GM18909 (cell line): ENCODE measurements around the gene POLR2F.

Experiments used
- ATAC-seq: cut with Tn5 transposase; IDR thresholded peaks from one replicate; pipeline ENCODE4 v1.9.1; 2021; ENCODE audit warnings: mild to moderate bottlenecking; ENCODE audit not compliant: unreplicated experiment, poor library complexity

The POLR2F gene

DNA sequence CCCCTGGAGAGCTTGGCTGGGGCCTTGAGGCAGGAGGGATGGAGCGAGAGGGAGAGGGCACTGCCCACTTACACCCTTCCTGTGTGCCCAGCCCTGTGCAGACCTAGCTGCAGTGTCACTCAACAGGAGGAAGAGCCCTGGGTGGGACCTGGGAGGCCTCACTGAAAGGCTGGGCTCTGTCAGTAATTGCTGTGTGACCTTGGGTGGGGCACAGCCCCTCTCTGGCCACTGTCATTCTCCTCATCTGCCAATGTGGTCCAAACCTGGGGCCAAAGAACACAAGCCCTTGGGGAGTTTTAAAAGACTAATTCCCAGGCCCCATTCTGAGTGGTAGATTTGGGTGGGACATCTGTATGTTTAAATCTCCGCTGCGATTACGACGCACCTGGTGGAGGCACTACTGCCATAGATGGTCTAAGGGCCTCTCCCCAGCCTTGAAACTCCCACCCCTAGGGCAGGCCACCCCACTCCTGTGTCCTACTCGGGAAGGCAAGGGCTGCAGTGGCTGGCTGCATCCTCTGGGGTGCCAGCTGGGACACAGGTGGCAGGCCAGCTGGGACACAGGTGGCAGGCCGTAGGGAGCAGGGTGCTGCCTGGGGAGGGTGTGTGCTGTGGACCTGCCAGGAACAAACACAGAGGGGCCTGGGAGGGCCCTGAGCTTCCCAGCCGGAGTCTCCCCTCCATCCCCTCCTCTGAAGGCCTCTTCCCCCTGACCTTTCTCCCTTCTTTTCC lies 43.2 kb downstream of the POLR2F start:
- ATAC-seq, result no peak

DNA sequence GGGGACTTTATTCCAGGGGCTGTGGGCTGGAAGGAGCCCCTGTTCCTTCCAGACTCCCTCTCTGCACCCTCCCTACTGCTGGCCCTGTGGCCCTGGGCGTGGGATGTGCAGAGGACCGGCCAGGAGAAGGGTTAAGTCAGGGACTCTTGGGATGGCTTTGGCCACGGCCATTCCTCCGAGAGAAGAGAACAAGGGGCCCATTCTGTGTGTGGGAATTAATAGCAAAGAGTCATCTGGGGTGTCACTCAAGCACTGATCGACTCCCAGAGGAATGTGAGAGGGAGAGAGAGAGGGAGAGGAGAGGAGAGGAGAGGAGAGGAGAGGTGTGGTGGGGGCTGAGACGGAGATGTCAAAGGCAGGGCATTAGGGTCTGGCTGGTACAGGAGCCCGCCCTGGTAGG lies 45.0 kb downstream of the POLR2F start:
- no peak for ATAC-seq

DNA sequence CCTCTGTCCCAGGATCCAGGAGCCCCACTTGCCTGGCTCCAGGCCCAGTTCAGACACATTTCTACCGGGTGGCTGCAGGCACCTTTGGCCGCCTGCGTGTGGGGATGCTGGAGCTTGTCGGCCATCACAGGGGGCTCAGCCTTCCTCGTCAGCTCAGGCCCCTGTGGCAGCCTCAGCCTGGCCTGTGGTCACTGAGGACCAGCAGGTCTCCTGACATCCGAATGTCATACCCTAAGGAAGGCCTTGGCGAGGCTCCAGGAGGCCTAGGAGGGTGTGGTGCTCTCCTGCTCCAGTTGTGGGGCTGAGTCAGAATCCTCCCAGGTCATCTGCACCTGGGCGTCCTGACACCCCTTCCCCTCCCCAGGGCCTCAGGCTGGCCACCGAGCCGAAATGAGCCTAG lies 45.7 kb downstream of the POLR2F start:
- ATAC-seq, result no peak

DNA sequence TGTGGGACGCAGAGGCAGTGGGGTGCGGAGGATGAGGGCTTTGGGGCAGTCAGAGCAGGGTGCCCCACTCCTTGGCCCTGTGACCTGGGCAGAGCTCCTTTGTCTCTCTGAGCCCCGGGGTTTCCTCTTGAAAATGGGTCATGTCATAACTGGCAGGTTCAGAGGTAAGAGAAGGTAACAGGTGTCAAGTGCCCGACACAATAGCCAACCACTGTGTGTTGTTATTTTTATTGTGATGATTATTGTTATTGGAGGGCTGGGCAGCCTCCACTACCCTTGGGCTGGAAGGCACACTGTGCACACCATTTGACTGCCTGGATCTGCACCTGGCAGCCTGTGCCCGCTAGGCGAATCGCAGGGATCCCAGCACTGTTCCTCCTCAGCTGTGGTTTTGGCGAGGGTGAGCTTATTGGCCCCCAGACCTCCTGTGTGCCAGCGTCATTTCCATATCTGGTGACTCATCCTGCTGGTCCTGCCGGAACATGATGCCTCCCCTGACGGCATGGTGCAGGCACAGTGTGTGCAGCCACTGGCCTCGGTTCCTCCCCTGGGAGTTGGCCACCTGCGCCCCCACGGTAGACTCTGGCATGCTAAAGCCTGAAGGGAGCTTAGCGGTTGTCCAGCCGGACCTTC lies 46.3 kb downstream of the POLR2F start:
- no peak for ATAC-seq

DNA sequence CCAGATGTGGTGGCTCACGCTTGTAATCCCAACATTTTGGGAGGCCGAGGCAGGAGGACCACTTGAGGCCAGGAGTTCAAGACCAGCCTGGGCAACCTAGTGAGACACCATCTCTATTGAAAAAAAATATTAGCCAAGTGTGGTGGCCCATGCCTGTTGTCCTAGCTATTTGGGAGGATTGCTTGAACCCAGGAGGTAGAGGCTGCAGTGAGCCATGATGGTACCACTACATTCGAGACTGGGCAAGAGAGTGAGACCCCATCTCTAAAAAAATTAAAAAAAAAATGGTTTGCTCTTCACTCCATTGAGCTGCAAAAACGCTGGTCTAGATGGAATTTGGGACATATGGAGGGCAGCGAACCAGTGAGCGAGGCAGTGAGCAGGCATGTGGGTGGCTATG lies 52.4 kb downstream of the POLR2F start:
- no peak for ATAC-seq

DNA sequence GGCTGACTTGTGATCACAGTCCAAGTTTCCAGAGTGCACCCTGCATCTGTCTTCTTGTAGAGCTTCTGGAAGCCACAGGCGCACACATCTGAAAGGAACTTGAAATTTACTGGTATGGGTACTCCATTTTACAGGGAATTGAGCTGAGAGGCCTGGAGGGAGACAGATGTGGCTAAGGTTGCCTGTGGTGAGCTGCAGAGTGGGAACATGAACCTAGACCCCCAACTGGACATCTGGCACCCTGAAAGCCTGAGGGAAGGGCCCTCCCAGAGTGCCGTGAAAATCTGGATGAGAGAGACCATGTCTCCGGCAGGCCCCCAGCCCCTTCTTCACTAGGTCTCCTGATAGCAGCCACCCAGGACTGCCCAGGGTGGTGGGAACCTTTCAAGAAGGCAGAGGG lies 53.4 kb downstream of the POLR2F start:
- ATAC-seq, result no peak

DNA sequence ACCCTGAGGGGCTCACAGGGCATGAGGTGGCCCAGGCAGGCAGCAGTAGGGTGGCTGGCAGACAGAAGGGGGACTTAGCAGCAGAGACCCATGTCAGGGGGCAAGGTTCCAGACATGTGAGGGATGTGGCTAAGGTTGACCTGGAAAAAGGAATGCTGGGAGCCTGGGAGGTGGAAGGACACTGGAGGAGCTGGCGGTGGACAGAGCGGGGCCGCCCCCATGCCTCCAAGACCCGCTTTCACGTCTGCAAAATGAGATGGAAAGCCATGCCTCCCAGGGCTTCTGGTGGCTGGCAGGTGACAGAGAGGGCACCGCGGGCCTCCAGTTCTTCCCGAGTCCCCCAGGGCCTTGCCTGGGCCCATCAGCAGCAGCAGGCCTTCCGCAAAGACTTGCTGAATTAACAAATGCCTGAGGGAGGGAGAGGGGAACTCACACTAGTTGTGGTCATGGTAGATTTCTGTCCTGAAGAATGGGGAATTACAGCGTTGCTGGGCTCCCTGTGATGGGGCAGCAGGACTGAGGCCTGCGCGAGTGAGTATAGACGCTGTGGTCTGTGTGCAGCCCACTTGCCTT lies 53.9 kb downstream of the POLR2F start:
- ATAC-seq, result no peak

DNA sequence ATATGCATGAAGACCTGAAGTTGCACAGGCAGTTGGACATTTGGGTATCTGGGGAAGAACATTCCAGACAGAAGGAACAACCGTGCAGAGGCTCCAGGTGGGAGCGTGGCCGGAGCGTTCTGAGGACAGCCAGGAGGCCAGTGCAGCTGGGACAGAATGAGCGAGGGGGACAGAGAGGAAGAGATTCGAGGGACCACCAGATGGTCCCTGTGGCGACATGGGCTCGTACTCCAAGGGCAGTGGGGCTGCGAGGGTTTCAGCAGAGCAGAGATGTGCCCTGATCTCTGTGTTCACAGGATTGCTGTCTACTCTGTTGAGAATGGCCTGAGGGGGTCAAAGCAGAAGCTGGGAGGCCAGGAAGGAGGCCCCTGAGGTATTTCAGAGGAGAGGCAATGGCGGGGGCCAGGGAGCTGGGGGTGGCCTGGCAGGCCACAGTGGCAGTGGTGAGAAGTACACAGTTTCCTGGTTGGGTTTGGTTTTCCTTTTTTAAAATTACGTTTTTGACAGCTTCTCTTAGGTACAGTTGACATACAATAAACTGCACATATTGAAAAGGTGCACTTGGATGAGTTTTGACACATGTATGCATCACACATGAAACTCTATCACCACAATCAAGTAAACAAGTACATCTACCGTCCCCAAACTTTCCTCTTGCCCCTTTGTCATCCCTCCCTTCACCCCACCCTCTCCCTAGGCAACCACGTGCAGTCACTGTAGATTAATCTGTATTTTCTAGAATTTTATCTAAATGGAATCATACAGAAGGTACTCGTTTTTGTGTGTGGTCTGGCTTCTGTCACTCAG lies 55.7 kb downstream of the POLR2F start:
- ATAC-seq, result no peak

DNA sequence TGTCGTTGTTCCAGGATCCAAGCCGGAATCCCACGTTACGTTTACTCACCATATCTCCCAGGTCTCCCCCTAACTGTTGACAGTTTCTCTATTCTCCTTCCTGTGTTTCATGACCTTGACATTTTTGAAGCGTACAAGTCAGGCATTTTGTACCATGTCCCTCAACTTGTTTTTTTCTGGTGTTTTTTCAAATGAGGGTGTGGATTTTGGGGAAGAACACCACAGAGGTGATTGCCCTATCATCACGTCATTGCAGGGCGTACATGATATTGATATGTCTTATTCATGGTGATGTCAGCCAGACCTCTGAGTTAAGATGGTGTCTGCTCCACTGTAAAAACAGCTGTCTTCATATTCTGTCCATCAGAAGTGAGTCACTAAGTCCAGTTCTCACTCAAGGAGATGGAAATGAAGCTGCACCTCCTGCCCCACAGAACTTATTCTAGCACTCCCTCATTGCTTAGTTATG lies 59.1 kb downstream of the POLR2F start:
- ATAC-seq, result no peak

DNA sequence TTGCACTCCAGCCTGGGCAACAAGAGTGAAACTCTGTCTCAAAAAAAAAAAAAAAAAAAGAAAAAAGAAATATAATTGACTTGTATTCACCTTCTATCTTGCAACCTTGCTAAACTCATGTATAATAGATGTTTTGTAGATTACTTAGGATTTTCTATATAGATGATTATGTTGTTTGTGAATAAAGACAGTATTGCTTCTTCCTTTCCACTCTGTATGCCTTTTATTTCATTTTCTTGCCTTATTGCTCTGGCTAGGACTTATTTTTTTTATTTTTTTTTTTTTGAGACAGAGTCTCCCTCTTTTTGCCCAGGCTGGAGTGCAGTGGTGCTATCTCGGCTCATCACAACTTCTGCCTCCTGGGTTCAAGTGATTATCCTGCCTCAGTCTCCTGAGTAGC lies 60.6 kb downstream of the POLR2F start:
- ATAC-seq, result no peak

DNA sequence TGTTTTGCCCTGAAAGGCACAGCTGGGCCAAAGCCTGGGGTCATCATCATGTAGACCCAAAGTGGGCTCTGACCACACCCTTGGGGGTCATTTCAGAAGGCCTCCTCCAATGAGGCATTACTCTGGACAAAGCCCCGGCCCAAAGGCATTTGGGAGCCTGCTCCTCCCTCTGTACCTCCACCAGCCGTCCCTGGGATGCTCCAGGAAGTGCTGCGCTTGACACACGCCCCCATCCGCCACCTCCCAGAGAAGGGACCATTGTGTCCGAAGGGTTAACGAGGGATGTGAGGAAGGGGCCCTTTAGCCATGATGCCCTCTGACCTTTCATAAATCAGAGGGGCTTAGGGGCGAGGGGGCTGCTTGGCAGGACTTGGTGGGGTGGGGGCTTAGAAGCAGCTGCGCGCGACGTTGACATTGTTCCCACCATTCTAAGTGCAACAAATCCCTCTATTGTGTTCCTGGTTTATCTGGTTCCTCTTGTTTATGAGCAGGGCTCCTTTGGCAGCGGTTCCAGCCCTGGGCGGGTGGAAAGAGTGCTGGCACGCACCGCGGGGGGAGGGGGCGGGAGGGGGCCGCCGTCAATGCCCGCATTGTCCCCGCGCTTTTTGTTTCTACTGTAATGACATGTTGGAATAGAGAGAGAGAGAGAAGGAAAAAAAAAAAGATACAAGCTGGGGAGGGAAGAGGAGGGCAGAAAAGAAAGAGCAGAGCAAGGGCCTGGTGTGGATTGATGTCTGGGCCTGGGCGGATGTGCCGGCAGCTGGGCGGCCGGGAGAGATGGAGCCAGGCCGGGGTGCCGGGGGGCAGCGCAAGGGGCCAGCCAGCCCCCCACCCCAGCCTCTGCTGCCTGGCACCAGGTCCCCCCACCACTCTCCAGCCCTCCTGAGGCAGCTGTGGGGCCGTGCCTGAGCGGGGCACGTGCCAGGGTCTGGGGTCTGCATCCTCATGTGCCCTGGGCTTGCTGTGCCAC lies 63.0 kb downstream of the POLR2F start:
- ATAC-seq, result no peak

DNA sequence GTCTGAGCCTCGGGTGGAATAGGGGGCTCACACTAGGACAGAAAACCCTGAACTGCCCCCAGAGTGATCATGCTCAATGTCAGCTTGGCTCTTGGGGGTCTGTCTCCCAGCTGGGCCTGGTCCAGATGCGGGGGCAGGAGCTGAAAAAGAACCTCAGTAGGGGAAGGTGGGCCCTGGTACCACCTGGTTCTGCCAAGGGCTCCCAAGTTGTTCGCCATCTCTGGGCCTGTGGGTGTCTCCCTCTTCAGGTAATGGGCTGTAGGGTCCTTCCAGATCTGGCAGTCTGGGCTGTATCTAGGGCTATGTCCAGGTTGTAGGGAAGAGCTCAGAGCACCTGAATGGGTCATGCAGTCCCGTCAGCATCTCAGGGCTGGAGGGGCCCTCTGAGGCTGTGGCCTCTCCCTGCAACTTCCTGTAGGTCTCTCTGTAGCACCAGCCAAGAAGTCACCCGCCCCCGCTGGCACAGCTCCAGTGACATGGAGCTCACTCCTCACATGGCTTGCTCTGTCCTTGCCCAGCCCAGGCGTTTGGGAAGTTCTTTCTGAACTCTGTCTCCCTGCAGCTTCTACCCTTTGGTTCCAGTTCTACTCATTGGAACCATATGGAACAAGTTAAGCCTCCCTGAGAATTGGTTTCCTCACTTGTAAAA lies 63.9 kb downstream of the POLR2F start:
- no peak for ATAC-seq

DNA sequence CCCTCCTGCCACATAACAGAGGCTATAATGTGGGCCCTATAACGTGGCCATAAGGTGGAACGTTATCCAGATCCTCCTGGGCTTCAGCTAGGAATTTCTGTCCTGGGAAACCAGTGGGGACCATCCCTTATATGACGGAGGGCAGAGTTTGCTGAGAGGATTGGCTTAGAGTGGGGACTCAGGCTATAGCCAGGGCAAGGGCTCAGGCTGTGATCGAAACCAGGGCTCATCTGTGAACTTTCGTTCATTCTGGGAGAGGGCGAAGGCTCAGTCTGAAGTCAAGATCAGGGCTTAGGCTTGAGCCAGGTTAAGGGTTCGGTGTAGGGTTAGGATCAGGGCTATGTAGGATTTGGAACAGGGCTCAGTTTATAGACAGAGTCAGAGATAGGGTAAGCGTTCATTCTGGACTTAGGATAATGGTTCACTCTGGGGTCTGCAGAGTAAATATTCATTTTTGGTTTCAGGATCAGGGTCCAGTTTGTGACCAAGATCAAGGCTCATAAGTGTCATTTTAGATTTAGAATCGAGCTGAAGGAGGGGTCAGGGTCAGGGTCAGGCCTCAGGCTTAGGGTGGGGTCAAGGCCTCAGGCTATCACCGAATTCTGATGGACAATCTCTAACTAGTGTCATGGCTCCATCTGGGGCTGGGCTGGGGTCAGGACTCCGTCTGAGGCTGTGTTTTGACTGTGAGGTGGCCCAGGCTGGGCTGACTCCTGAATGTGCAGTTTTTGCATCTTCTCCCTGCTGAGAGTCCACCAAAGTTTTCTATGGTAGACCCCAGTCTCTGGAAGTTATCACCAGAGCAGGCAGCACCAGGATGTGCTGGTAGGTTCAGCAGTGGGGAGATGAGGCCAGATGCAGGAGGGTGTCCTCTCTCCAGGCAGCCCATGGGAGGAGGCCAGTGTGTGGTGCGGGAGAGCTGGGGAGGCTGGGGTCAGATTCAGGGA lies 64.7 kb downstream of the POLR2F start:
- no peak for ATAC-seq
